Measurements from ENCODE around the gene ANKRD9.

The ANKRD9 gene

DNA sequence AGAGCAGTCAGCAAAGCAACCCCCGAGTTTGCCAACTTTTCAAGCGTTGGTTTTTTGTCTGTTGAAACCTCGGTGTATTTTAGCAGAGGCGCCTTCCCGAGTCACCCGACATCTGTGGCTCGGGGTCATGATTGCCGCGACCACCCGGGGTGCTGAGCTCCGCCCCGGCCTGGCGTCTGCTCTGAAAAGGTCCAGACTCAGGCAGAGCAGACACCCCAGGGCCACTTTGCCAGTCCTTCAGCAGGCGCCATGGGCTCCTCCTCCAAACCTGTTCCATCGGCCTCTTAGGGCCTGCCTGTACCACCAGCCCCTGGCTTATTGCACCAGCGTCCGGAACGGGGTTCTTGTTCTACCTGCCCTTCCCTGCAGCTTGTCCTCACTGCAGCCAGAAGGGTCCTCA, 19.1 kb downstream of the ANKRD9 start:
- H3K4me2 ChIP-seq: no peak overlapping the region
- no peaks in the 10 kb centered on the region for H3K27me3 ChIP-seq (ENCODE audit: insufficient read depth, low read depth)
- no peak overlapping the region for H3K4me3 ChIP-seq (IDR thresholded peaks at IDR 0.05; ENCODE audit: insufficient read depth, low read depth, low read length)
- H3K4me1 ChIP-seq (ENCODE audit: low read depth, poor library complexity, severe bottlenecking): no peaks in the 10 kb centered on the region
- no peak overlapping the region for H3K9ac ChIP-seq
- no peak overlapping the region for H3K27ac ChIP-seq
- H3K36me3 ChIP-seq (ENCODE audit: insufficient read depth): no peaks in the 10 kb centered on the region
- H2AFZ ChIP-seq (ENCODE audit: low read depth): no peak overlapping the region
- H3K79me2 ChIP-seq (ENCODE audit: insufficient read depth, low read depth): no peaks in the 10 kb centered on the region
- H4K20me1 ChIP-seq (ENCODE audit: insufficient read depth): no peaks in the 10 kb centered on the region
- TF ChIP-seq, protein P1, sequence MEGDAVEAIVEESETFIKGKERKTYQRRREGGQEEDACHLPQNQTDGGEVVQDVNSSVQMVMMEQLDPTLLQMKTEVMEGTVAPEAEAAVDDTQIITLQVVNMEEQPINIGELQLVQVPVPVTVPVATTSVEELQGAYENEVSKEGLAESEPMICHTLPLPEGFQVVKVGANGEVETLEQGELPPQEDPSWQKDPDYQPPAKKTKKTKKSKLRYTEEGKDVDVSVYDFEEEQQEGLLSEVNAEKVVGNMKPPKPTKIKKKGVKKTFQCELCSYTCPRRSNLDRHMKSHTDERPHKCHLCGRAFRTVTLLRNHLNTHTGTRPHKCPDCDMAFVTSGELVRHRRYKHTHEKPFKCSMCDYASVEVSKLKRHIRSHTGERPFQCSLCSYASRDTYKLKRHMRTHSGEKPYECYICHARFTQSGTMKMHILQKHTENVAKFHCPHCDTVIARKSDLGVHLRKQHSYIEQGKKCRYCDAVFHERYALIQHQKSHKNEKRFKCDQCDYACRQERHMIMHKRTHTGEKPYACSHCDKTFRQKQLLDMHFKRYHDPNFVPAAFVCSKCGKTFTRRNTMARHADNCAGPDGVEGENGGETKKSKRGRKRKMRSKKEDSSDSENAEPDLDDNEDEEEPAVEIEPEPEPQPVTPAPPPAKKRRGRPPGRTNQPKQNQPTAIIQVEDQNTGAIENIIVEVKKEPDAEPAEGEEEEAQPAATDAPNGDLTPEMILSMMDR (conservative IDR thresholded peaks at IDR 0.05; ENCODE audit: low read depth, low read length): no peak

DNA sequence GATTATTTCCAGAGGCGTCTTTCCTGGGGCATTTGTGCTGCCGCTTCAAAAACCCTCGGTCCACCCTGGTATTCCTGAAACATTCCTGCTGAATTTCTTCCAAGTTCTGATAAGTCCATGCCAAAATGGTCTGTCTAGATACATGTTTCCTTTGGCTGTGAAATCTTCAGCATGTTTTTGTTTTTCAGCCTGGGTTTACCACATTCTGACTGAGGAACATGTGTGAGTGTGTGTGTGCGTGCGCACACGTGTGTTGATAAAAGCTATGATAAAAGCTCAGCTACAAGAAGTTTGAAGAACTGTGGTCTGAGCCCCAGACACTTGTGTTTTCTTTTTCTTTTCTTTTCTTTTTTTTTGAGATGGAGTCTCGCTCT, 22.4 kb downstream of the ANKRD9 start:
- Histone ChIP-seq H4K20me1 (ENCODE audit: insufficient read depth) (no peaks in the 10 kb centered on the region), H3K9ac (no peak overlapping the region), H3K27me3 (ENCODE audit: insufficient read depth, low read depth) (no peaks in the 10 kb centered on the region), H3K4me2 (no peak overlapping the region), H3K4me3 (IDR thresholded peaks at IDR 0.05; ENCODE audit: insufficient read depth, low read depth, low read length) (no peak overlapping the region), H3K79me2 (ENCODE audit: insufficient read depth, low read depth) (no peaks in the 10 kb centered on the region), H3K4me1 (ENCODE audit: low read depth, poor library complexity, severe bottlenecking) (no peaks in the 10 kb centered on the region), H2AFZ (ENCODE audit: low read depth) (no peak overlapping the region), H3K27ac (no peak overlapping the region), H3K36me3 (ENCODE audit: insufficient read depth) (no peaks in the 10 kb centered on the region)
- TF ChIP-seq, protein P1 (conservative IDR thresholded peaks at IDR 0.05; ENCODE audit: low read depth, low read length): no peak

DNA sequence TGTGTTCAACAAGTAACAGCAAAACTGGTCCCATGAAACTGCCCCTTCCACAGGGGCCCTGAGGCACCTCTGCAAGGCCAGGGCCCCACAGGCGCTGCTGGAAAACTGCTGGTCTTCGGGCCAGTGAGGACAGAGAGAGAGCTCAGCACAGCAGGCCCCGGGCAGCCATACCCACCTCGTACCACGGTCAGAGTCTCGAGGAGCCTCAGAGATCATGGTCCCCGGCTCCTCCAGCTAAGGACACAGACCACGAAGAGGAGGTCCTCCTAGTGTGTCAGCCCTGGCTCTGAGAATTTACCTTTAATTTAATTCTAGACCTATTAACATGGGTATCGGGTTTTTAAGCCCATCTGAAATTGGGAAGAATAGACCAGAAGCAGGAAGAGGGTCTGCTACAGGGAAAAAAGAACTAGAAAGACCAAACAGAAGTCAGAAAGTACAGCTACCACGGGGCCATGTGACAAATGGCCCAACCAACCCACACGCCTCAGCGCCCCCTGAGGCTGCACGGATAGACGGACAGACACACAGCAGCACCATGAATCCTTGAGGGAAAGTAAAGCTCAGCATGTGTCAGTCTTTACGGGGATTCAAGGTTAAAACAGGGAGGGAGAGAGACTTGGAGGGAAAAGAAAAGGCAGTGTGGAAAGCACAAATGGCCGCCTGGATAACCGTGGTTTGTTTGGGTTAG, 22.9 kb downstream of the ANKRD9 start:
- Histone ChIP-seq H3K4me2 (no peak overlapping the region), H3K4me3 (IDR thresholded peaks at IDR 0.05; ENCODE audit: insufficient read depth, low read depth, low read length) (no peak overlapping the region), H2AFZ (ENCODE audit: low read depth) (no peak overlapping the region), H3K36me3 (ENCODE audit: insufficient read depth) (no peaks in the 10 kb centered on the region), H3K27me3 (ENCODE audit: insufficient read depth, low read depth) (no peaks in the 10 kb centered on the region), H4K20me1 (ENCODE audit: insufficient read depth) (no peaks in the 10 kb centered on the region), H3K79me2 (ENCODE audit: insufficient read depth, low read depth) (no peaks in the 10 kb centered on the region), H3K9ac (no peak overlapping the region), H3K4me1 (ENCODE audit: low read depth, poor library complexity, severe bottlenecking) (no peaks in the 10 kb centered on the region), H3K27ac (no peak overlapping the region)
- TF ChIP-seq, protein P1 (conservative IDR thresholded peaks at IDR 0.05; ENCODE audit: low read depth, low read length): no peak

DNA sequence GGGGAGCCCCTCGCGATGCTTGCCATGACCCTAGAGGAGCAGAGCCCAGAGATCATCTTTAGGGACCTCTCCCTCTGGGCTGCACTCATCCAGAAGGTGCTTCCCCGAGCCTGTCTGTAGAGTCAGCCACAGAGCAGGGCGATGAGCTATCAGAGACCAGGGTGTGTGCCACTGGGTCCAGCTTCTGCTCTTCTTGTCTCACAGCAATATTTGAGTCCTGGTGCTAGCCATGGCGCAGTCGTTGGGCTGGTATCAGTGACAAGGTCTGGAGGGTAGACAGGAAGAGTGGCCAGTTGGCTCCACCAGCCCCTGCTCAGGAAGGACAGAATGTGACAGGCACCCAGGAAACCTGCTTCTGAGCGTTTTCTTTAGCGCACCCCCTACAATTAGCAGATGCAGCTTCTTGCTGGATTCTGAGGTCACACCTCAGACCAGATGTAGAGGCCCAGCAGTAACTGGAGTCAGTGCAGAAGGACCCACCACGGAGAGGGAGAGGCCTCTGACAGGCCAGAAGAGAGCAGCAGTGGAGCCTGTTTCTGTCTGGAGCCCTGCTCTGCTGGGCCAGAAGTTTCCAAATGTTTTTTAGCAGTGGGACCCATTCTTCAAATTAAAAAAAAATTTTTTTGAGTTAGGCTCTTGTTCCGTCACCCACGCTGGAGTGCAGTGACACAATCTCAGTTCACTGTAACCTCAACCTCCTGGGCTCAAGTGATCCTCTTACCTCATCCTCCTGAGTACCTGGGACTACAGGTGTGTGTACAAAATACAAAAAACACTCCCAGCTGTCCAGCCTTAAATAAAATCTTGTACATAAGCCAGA, 23.7 kb downstream of the ANKRD9 start:
- Histone ChIP-seq H3K79me2 (ENCODE audit: insufficient read depth, low read depth) (no peaks in the 10 kb centered on the region), H2AFZ (ENCODE audit: low read depth) (no peak overlapping the region), H4K20me1 (ENCODE audit: insufficient read depth) (no peaks in the 10 kb centered on the region), H3K27me3 (ENCODE audit: insufficient read depth, low read depth) (no peaks in the 10 kb centered on the region), H3K4me2 (no peak overlapping the region), H3K9ac (no peak overlapping the region), H3K4me1 (ENCODE audit: low read depth, poor library complexity, severe bottlenecking) (no peaks in the 10 kb centered on the region), H3K27ac (no peak overlapping the region), H3K4me3 (IDR thresholded peaks at IDR 0.05; ENCODE audit: insufficient read depth, low read depth, low read length) (no peak overlapping the region), H3K36me3 (ENCODE audit: insufficient read depth) (no peaks in the 10 kb centered on the region)
- TF ChIP-seq, protein P1 (conservative IDR thresholded peaks at IDR 0.05; ENCODE audit: low read depth, low read length): no peak
